HCT116 (cell line): ENCODE data around the gene RAMP3.

ENCODE experiments used
- POLR2AphosphoS5 ChIP-seq: IDR thresholded peaks from 2 replicates; pipeline ENCODE4 v1.6.1; 2011; ENCODE audit warnings: mild to moderate bottlenecking, low read depth, low read length, moderate library complexity
- ZNF274 ChIP-seq: fragments of 200-500 bp; sonication (Bioruptor generic); IDR thresholded peaks from 2 replicates; pipeline ENCODE4 v1.6.1; 2014; ENCODE audit warnings: mild to moderate bottlenecking, low read depth, low read length, inconsistent platforms
- TF ChIP-seq, protein P1 (sequence below), 3 experiments: fragments of 200-600 bp in 1 of 3; sonication (generic) in 1 of 3; IDR thresholded peaks in 2 of 3; conservative IDR thresholded peaks in 1 of 3; 2 replicates each; pipeline ENCODE4 v1.5.1; 2012 to 2017; ENCODE audit warnings: low read depth in 2 of 3, low read length in 2 of 3, antibody characterized with exemption in 1 of 3, borderline replicate concordance in 1 of 3, control low read depth in 1 of 3, mild to moderate bottlenecking in 1 of 3, mixed read lengths in 1 of 3, mixed run types in 1 of 3, moderate library complexity in 1 of 3; ENCODE audit not compliant: insufficient read depth in 1 of 3

DNA sequence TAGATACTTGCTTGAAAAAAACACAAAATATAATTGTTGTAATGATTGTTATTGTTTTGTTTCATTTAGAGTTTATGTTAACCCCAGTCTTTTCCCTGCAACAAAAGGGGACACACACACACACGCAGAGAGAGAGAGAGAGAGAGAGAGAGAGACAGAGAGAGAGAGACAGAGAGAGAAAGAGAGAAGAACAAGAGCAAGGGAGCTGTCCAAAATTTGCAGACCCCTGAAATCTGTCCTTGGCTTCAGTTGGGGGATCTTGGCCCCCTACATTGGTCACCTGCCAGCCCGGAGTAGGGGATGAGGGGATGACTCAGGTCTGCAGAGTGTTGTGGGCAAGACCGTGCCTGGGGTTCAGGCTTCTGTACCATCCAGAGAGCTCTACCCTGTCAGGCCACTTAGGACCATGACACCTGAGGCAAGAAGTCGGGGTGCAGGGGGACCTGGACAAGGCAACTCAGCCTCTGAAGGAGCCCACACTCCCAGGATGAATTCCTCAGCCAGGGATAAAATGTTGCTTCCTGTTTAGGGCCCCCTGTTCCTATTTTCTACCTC is 73.1 kb downstream of the RAMP3 start:
- TF ChIP-seq, protein P1, sequence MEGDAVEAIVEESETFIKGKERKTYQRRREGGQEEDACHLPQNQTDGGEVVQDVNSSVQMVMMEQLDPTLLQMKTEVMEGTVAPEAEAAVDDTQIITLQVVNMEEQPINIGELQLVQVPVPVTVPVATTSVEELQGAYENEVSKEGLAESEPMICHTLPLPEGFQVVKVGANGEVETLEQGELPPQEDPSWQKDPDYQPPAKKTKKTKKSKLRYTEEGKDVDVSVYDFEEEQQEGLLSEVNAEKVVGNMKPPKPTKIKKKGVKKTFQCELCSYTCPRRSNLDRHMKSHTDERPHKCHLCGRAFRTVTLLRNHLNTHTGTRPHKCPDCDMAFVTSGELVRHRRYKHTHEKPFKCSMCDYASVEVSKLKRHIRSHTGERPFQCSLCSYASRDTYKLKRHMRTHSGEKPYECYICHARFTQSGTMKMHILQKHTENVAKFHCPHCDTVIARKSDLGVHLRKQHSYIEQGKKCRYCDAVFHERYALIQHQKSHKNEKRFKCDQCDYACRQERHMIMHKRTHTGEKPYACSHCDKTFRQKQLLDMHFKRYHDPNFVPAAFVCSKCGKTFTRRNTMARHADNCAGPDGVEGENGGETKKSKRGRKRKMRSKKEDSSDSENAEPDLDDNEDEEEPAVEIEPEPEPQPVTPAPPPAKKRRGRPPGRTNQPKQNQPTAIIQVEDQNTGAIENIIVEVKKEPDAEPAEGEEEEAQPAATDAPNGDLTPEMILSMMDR (IDR thresholded peaks at IDR 0.05 in 2 of 3, conservative IDR thresholded peaks at IDR 0.05 in 1 of 3; ENCODE audit: borderline replicate concordance in 1 of 3, insufficient read depth in 1 of 3, low read depth in 2 of 3, low read length in 2 of 3), result no peak
- TF ChIP-seq POLR2AphosphoS5 (no peak), ZNF274 (no peak)
